ENCODE data around the gene MRGPRG.
"Not testable (repeated sequence)": the region's sequence is repeated elsewhere in the genome, so short reads cannot be mapped to it uniquely, and the experiment has no call there.

GRCh38 chr11:3255241-3255640 is 36.6 kb upstream of the MRGPRG start:
- TF ChIP-seq, protein P1, sequence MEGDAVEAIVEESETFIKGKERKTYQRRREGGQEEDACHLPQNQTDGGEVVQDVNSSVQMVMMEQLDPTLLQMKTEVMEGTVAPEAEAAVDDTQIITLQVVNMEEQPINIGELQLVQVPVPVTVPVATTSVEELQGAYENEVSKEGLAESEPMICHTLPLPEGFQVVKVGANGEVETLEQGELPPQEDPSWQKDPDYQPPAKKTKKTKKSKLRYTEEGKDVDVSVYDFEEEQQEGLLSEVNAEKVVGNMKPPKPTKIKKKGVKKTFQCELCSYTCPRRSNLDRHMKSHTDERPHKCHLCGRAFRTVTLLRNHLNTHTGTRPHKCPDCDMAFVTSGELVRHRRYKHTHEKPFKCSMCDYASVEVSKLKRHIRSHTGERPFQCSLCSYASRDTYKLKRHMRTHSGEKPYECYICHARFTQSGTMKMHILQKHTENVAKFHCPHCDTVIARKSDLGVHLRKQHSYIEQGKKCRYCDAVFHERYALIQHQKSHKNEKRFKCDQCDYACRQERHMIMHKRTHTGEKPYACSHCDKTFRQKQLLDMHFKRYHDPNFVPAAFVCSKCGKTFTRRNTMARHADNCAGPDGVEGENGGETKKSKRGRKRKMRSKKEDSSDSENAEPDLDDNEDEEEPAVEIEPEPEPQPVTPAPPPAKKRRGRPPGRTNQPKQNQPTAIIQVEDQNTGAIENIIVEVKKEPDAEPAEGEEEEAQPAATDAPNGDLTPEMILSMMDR (IDR thresholded peaks at IDR 0.05; ENCODE audit: borderline replicate concordance, extremely low read depth, low read length, poor library complexity, severe bottlenecking), result not testable (repeated sequence)
- not testable (repeated sequence) for TF ChIP-seq EZH2 (IDR thresholded peaks at IDR 0.05; ENCODE audit: borderline replicate concordance, low read depth, low read length, severe bottlenecking)
